ENCODE measurements around the gene KIF12.

The KIF12 gene

DNA sequence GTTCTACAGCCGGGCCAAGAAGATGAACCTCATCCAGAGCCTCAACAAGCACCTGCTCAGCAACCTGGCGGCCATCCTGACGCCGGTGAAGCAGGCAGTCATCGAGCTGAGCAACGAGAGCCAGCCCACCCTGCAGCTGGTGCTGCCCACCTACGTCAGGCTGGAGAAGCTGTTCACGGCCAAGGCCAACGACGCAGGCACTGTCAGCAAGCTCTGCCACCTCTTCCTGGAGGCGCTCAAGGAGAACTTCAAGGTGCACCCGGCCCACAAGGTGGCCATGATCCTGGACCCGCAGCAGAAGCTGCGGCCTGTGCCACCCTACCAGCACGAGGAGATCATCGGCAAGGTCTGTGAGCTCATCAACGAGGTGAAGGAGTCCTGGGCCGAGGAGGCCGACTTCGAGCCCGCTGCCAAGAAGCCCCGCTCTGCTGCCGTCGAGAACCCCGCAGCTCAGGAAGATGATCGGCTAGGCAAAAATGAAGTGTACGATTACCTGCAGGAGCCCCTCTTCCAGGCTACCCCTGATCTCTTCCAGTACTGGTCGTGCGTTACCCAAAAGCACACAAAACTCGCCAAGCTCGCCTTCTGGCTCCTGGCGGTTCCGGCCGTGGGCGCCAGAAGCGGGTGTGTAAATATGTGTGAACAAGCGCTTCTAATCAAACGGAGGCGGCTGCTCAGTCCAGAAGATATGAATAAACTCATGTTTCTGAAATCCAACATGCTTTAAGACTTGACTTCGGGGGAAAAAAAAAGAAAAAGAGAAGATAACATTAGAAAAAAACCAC is 49.5 kb downstream of the KIF12 start:
- no peak for TF ChIP-seq CTCF (IDR thresholded peaks at IDR 0.05)
- Histone ChIP-seq H3K9me3 (ENCODE audit: control insufficient read depth, low read length) (no peaks in the 10 kb centered on the region), H3K4me2 (ENCODE audit: low read length) (no peak overlapping the region), H3K4me1 (no peaks in the 10 kb centered on the region), H3K4me3 (ENCODE audit: low read depth, low read length) (no peak overlapping the region), H3K9ac (no peak overlapping the region), H2AFZ (no peak overlapping the region), H3K27ac (no peak overlapping the region), H3K79me2 (no peaks in the 10 kb centered on the region), H3K27me3 (ENCODE audit: control insufficient read depth, insufficient read depth, low read length) (no peaks in the 10 kb centered on the region), H3K36me3 (ENCODE audit: control insufficient read depth, insufficient read depth, low read length) (no peaks in the 10 kb centered on the region)

DNA sequence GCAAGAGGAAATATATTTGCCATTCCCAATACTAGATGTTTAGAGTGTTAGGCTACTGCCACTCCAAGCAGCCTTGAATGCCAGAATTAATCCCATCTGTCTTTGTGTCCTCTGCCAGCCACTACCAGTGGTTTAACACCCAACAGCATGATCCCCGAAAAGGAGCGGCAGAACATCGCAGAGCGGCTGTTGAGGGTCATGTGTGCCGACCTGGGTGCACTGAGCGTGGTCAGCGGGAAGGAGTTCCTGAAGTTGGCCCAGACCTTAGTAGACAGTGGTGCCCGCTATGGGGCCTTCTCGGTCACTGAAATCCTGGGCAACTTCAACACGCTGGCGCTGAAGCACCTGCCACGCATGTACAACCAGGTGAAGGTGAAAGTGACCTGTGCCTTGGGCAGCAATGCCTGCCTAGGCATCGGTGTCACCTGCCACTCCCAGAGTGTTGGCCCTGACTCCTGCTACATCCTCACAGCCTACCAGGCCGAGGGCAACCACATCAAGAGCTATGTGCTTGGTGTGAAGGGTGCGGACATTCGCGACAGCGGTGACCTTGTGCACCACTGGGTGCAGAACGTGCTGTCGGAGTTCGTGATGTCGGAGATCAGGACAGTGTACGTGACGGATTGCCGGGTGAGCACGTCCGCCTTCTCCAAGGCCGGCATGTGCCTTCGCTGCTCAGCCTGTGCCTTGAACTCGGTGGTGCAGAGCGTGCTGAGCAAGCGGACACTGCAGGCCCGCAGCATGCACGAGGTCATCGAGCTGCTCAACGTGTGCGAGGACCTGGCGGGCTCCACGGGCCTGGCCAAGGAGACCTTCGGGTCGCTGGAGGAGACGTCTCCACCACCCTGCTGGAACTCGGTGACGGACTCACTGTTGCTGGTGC is 50.3 kb downstream of the KIF12 start:
- no peak for TF ChIP-seq CTCF (IDR thresholded peaks at IDR 0.05)
- H3K4me1 ChIP-seq = no peaks in the 10 kb centered on the region
- H3K27me3 ChIP-seq (ENCODE audit: control insufficient read depth, insufficient read depth, low read length) = no peaks in the 10 kb centered on the region
- no peaks in the 10 kb centered on the region for H3K79me2 ChIP-seq
- H3K27ac ChIP-seq = no peak overlapping the region
- no peak overlapping the region for H2AFZ ChIP-seq
- no peak overlapping the region for H3K9ac ChIP-seq
- no peak overlapping the region for H3K4me3 ChIP-seq (ENCODE audit: low read depth, low read length)
- no peaks in the 10 kb centered on the region for H3K36me3 ChIP-seq (ENCODE audit: control insufficient read depth, insufficient read depth, low read length)
- no peak overlapping the region for H3K4me2 ChIP-seq (ENCODE audit: low read length)
- no peaks in the 10 kb centered on the region for H3K9me3 ChIP-seq (ENCODE audit: control insufficient read depth, low read length)

- Histone ChIP-seq H2AFZ (no peak overlapping the region), H3K27me3 (ENCODE audit: control insufficient read depth, insufficient read depth, low read length) (no peaks in the 10 kb centered on the region), H3K36me3 (ENCODE audit: control insufficient read depth, insufficient read depth, low read length) (no peaks in the 10 kb centered on the region), H3K9ac (no peak overlapping the region), H3K4me1 (no peaks in the 10 kb centered on the region), H3K4me3 (ENCODE audit: low read depth, low read length) (no peak overlapping the region), H3K9me3 (ENCODE audit: control insufficient read depth, low read length) (no peaks in the 10 kb centered on the region), H3K4me2 (ENCODE audit: low read length) (no peak overlapping the region), H3K27ac (no peak overlapping the region), H3K79me2 (no peaks in the 10 kb centered on the region)
- no peak for TF ChIP-seq CTCF (IDR thresholded peaks at IDR 0.05)
These were observed 51.4 kb downstream of the KIF12 start for GRCh38 chr9:114047717-114048116.

GRCh38 chr9:114046875-114047274 is 52.2 kb downstream of the KIF12 start:
- Histone ChIP-seq H3K9ac (no peak overlapping the region), H3K27me3 (ENCODE audit: control insufficient read depth, insufficient read depth, low read length) (no peaks in the 10 kb centered on the region), H3K79me2 (no peaks in the 10 kb centered on the region), H3K9me3 (ENCODE audit: control insufficient read depth, low read length) (no peaks in the 10 kb centered on the region), H3K4me3 (ENCODE audit: low read depth, low read length) (no peak overlapping the region), H3K4me2 (ENCODE audit: low read length) (no peak overlapping the region), H3K4me1 (no peaks in the 10 kb centered on the region), H2AFZ (no peak overlapping the region), H3K36me3 (ENCODE audit: control insufficient read depth, insufficient read depth, low read length) (no peaks in the 10 kb centered on the region), H3K27ac (no peak overlapping the region)
- TF ChIP-seq CTCF (IDR thresholded peaks at IDR 0.05) = no peak
